GM12801 (cell line): ENCODE measurements around the gene RMI1.

Source experiments
- CTCF ChIP-seq: IDR thresholded peaks from one replicate; pipeline ENCODE4 v1.5.1; 2011; ENCODE audit warnings: control low read depth; ENCODE audit not compliant: insufficient read length; ENCODE audit errors: extremely low read depth

Gene RMI1

GRCh38 chr9:83936523-83936922 is 44.1 kb upstream of the RMI1 start:
- no peak for TF ChIP-seq CTCF

GRCh38 chr9:83937861-83938455 is 42.6 kb upstream of the RMI1 start:
- no peak for TF ChIP-seq CTCF

- no peak for TF ChIP-seq CTCF
These were observed 39.9 kb upstream of the RMI1 start for GRCh38 chr9:83940590-83941303.

- TF ChIP-seq CTCF: no peak
These were observed 24.5 kb upstream of the RMI1 start for GRCh38 chr9:83956086-83956435.

- no peak for TF ChIP-seq CTCF
These were observed 24.0 kb upstream of the RMI1 start for GRCh38 chr9:83956436-83957247.

- TF ChIP-seq CTCF: no peak
These were observed 23.4 kb upstream of the RMI1 start for GRCh38 chr9:83957248-83957513.

- TF ChIP-seq CTCF: no peak
These were observed 21.5 kb upstream of the RMI1 start for GRCh38 chr9:83959061-83959460.
